ENCODE results near the gene ERFE.

Gene ERFE

DNA sequence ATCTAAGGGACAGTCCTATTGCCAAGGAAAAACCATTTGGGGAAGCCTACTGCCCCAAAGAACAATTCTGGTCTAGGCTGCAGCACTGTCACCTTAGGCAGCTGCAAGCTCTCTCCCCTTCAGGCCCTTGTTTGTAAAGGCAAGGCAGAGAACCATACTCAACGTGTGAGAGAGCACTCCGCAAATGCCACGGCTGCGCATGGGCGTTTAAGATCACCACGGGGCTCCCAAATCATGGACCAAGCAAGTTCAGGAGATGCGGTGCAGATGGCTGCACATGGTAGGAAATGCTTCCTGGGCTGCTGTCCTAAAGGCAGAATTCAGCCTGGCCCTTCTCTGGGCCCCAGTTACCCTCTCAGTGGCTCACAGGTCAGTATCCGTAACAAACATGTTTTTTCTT lies 15.5 kb downstream of the ERFE start:
- Histone ChIP-seq H3K4me1 (peaks cover 16% of the 10 kb centered on the region), H4K20me1 (0 out of 2 replicates have a peak, but pooled peaks cover 1% of the 10 kb centered on the region), H3K36me3 (peaks cover 98% of the 10 kb centered on the region), H3K4me3 (no peak overlapping the region), H3K27ac (no peak overlapping the region), H3K9me3 (no peaks in the 10 kb centered on the region), H3K4me2 (no peak overlapping the region), H3K9ac (no peak overlapping the region), H3K27me3 (no peaks in the 10 kb centered on the region)
- TF ChIP-seq Cebpa-rat (IDR thresholded peaks at IDR 0.05): no peak

DNA sequence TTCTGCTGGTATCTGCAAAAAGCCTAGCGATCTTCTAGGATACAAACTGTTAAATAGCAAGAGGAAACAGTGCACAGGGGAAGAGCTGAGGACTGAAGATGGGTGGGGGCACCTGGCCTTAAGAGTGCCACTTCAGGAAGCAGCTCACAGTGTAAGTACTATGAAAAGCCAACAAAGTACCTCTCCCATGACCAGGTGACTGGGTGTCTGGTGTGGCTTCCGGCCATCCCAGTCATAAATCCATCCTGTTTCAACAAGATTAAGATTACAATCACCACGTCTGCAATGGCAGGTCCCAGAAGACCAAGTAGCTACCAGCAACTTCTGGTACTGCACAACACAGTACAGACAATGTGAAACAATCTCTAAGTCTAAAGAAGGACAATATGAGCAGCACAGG lies 15.9 kb downstream of the ERFE start:
- no peak overlapping the region for H3K27ac ChIP-seq
- H3K27me3 ChIP-seq: no peaks in the 10 kb centered on the region
- no peaks in the 10 kb centered on the region for H3K9me3 ChIP-seq
- H3K9ac ChIP-seq: no peak overlapping the region
- H3K36me3 ChIP-seq: peaks cover 98% of the 10 kb centered on the region
- H3K4me3 ChIP-seq: no peak overlapping the region
- H3K4me2 ChIP-seq: no peak overlapping the region
- H3K4me1 ChIP-seq: peaks cover 12% of the 10 kb centered on the region
- 0 out of 2 replicates have a peak, but pooled peaks cover 3% of the 10 kb centered on the region for H4K20me1 ChIP-seq
- TF ChIP-seq Cebpa-rat (IDR thresholded peaks at IDR 0.05): no peak

DNA sequence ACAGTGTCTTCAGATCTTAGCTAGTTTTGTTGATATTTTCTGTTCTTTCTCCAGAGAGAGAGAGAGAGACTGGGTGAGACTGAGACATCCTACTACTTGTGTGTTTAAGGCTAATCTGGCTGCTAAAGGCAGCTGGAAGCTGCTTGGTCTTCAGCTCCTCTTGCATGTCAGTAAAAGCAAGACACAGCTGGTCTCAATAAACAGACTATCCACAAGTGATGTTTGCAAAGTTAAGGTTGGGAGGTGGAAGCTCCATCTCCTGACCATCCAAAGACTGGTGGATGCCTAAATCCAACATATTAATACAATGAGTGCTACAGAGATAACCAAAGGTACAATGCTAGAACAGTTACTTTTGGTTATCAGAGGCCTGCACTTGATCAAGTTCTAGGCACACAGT lies 17.8 kb downstream of the ERFE start:
- Histone ChIP-seq H3K36me3 (peaks cover 98% of the 10 kb centered on the region), H4K20me1 (0 out of 2 replicates have a peak, but pooled peaks cover 15% of the 10 kb centered on the region), H3K27me3 (no peaks in the 10 kb centered on the region), H3K9me3 (no peaks in the 10 kb centered on the region), H3K4me1 (no peaks in the 10 kb centered on the region), H3K9ac (no peak overlapping the region), H3K27ac (no peak overlapping the region), H3K4me2 (no peak overlapping the region), H3K4me3 (no peak overlapping the region)
- no peak for TF ChIP-seq Cebpa-rat (IDR thresholded peaks at IDR 0.05)

DNA sequence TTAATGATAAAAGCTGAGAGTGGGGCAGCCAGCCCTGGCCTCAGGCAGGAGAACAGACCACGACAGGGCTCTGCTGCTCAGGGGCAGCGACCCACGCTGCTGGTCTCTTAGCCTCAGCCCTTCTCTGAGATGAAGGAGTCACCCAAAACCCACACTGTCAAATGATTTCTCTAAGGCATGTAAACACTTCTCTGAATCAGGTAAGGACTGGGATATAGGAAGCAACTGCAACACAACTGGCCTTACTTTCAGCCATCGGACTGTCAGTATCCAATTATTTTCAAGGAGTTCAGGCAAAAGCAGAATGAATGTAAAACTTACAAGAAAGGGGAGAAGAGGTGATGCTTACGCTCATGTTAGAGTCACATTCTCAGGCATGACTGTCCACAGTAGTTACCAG lies 21.8 kb downstream of the ERFE start:
- Histone ChIP-seq H3K36me3 (peaks cover 98% of the 10 kb centered on the region), H3K27ac (no peak overlapping the region)

DNA sequence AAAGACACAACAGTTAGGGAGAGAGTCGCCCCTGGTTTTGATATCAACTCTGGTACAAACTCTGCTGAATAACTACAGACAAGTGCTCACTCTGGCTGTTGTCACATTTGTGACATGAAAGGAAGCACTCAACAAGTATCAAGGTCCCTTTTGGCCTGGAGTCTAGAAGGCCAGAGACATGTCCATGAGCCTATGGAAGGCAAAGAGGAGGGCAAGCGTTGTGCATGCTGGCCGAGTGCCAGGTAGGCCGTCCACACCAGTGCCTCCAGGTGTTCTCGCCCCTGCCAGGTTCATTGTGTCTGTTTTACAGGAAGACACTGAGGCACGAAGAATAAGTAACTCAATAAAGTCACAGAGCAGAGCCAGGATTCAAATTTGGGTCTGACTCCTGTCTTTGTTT lies 23.6 kb downstream of the ERFE start:
- H3K4me1 ChIP-seq: no peaks in the 10 kb centered on the region
- no peak overlapping the region for H3K9ac ChIP-seq
- H3K36me3 ChIP-seq: peaks cover 99% of the 10 kb centered on the region
- H3K4me2 ChIP-seq: no peak overlapping the region
- TF ChIP-seq Cebpa-rat (IDR thresholded peaks at IDR 0.05): no peak
- H3K4me3 ChIP-seq: no peak overlapping the region
- H3K9me3 ChIP-seq: no peaks in the 10 kb centered on the region
- H4K20me1 ChIP-seq: 0 out of 2 replicates have a peak, but pooled peaks cover 30% of the 10 kb centered on the region
- no peak overlapping the region for H3K27ac ChIP-seq
- H3K27me3 ChIP-seq: no peaks in the 10 kb centered on the region

More for the DNA sequence above, 21.8 kb downstream of the ERFE start:
- Histone ChIP-seq H3K27me3 (no peaks in the 10 kb centered on the region), H3K9me3 (no peaks in the 10 kb centered on the region), H3K4me1 (no peaks in the 10 kb centered on the region), H3K9ac (no peak overlapping the region), H4K20me1 (0 out of 2 replicates have a peak, but pooled peaks cover 30% of the 10 kb centered on the region), H3K4me3 (no peak overlapping the region), H3K4me2 (no peak overlapping the region)
- no peak for TF ChIP-seq Cebpa-rat (IDR thresholded peaks at IDR 0.05)

DNA sequence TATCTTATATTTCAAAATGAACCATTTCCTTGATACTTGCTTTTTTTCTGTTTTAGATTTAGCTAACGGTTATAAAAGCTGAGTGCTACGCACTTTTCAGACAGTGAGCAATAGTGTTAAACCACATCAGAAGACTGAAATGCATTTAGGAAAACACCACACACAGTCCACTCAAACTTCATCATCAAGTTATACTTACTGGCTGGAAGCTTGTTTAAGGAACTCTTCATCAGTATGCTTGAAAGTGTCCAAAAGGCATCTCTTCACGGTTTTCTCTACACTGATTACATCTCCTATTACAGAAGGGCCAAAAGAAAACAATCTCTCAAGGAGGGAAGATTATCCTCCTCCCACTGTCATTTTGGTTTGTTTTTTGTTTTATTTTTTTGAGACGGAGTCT lies 25.1 kb downstream of the ERFE start:
- Histone ChIP-seq H3K27ac (no peak overlapping the region), H3K27me3 (no peaks in the 10 kb centered on the region), H3K4me3 (no peak overlapping the region), H4K20me1 (peaks cover 39% of the 10 kb centered on the region; the same call in 1 of the 2 replicates), H3K9me3 (no peaks in the 10 kb centered on the region), H3K36me3 (peaks cover 99% of the 10 kb centered on the region), H3K4me2 (no peak overlapping the region), H3K4me1 (peaks cover 14% of the 10 kb centered on the region), H3K9ac (no peak overlapping the region)
- TF ChIP-seq Cebpa-rat (IDR thresholded peaks at IDR 0.05): no peak

DNA sequence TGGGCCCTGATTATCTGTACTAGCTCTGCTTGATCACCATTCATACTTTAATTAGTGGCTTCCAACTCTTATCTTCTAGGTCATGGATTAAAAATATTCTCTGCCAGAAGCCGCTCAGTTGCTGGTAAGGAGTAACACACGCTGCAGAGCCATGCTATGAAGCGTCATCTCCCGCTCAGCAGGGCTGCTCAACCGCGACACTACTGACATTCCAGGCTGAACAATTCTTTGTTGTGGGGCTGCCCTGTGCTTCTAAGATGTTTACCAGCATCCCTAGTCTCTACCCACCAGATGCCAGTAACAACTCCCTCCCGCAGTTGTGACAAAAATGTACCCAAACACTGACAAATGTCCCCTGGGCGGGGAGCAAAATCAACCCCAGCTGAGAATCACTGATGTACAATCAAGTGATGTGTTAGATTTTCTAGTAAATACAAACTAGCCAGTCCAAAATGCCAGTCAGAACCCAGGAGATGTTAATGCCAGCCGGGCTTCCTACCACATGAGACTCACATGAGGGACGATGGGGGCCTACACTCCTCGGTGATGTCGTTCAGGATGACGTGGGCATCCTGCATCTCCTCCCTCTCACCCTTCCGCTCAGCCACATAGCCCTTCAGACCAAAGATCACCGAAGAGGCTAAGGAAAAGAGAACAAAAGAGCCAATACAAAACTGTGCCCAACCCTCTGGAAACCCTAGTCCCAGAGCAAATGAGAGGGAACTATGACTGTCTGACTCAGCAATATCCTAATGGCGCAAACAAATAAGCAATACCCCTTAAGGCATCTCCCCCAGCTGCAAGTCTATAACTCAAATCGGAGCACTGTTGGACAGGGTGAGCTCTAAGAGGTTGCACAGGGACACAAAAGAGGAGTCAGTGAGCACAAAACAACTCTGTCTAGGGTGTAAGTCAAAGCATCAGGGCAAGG lies 29.1 kb downstream of the ERFE start:
- Histone ChIP-seq H3K9me3 (no peaks in the 10 kb centered on the region), H3K36me3 (peaks cover 99% of the 10 kb centered on the region), H3K4me1 (peaks cover 35% of the 10 kb centered on the region), H3K27me3 (no peaks in the 10 kb centered on the region), H3K9ac (no peak overlapping the region; the same call in 1 of the 2 replicates), H3K4me2 (peak overlapping the region; percentile 62; the same call in 1 of the 2 replicates), H3K4me3 (no peak overlapping the region), H4K20me1 (peaks cover 42% of the 10 kb centered on the region; the same call in 1 of the 2 replicates), H3K27ac (no peak overlapping the region; the same call in 1 of the 2 replicates)
- TF ChIP-seq Cebpa-rat (IDR thresholded peaks at IDR 0.05): no peak

DNA sequence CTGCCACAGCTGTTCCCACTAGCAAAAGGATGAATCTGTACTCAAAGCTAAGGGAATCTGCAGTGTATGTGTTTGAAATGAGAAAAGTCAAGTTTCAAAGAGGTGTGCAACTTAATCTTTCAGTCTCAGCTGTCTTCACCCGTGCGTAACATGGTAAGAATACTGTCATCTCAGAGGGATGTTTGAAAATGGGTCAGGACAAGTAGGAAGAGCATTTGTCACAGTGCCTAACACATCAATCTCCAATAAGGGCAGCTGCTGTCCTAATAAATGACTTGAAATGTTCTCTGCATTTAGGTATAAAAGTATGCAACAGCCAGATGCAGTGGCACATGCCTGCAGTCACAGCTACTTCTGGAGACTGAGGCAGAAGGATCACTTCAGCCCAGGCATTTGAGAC lies 31.7 kb downstream of the ERFE start:
- Histone ChIP-seq H3K4me2 (no peak overlapping the region), H3K9ac (no peak overlapping the region), H3K4me1 (peaks cover 35% of the 10 kb centered on the region), H3K27ac (no peak overlapping the region), H4K20me1 (peaks cover 55% of the 10 kb centered on the region), H3K4me3 (no peak overlapping the region), H3K27me3 (no peaks in the 10 kb centered on the region), H3K9me3 (no peaks in the 10 kb centered on the region), H3K36me3 (peaks cover 97% of the 10 kb centered on the region)
- TF ChIP-seq Cebpa-rat (IDR thresholded peaks at IDR 0.05): no peak

DNA sequence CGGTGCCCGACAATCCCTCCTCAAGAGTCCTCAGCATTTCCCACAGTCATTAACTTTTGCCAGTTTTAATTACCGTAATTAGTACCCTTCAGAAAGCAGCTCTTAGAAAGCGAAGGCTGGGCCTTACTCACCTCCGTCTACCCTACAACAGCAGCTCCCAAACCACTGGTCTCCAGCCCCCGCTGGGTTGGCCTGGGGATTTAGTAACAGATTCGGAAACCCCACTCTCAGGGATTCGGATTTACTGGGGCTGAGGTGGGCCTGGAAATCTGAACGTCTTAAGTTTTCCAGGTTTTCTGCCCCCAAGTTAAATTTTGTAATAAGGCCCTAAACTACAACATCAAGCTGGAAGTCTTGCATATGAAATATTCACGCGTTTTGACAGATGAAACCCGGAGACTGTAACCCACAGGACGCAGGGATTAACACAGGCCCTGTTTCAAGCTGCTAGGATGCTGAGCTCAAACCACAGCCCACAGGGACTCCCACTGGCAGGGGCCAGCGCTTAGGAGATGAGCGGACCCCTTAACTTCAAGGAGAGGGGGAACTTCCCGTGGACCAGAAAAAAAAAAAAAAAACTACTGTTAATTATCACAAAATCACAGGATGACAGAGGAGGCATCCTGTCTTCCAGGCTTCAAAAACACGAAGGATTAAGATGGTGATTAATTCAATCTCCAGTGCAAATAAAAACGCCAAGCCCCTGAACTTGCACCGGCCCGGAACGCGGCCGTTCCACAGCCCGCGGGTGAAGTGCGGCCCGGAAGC lies 43.7 kb downstream of the ERFE start:
- H3K9ac ChIP-seq: peak overlapping the region; percentile 98
- H3K4me1 ChIP-seq: peaks cover 29% of the 10 kb centered on the region
- peak overlapping the region; percentile 96 for H3K27ac ChIP-seq
- H3K36me3 ChIP-seq: peaks cover 7% of the 10 kb centered on the region
- TF ChIP-seq Cebpa-rat (IDR thresholded peaks at IDR 0.05): no peak
- H3K9me3 ChIP-seq: no peaks in the 10 kb centered on the region
- no peaks in the 10 kb centered on the region for H3K27me3 ChIP-seq
- peaks cover 59% of the 10 kb centered on the region for H4K20me1 ChIP-seq
- peak overlapping the region; percentile 94 for H3K4me2 ChIP-seq
- peak overlapping the region; percentile 99 for H3K4me3 ChIP-seq

Data from BLaER1 (cell line).